A549 (cell line): Measurements from ENCODE around the gene SEC24D.

Experiments
- CTCF ChIP-seq: fragments of >200 bp; sonication (Bioruptor Twin); formaldehyde crosslinking; IDR thresholded peaks from 3 replicates; pipeline ENCODE4 v1.5.1; 2016
- ESRRA ChIP-seq: fragments of 150-350 bp; IDR thresholded peaks from 2 replicates; pipeline ENCODE4 v1.6.1; 2014; ENCODE audit warnings: mild to moderate bottlenecking, low read length, borderline replicate concordance
- GATA3 ChIP-seq: IDR thresholded peaks from 2 replicates; pipeline ENCODE4 v1.6.1; 2012; ENCODE audit warnings: borderline replicate concordance
- NPAS2 ChIP-seq: fragments of 250-450 bp; sonication (Bioruptor Pico); IDR thresholded peaks from 2 replicates; pipeline ENCODE4 v1.8.0; 2022; ENCODE audit warnings: mild to moderate bottlenecking, moderate library complexity, borderline replicate concordance
- NR3C1 ChIP-seq: fragments of >200 bp; sonication (Bioruptor Twin); formaldehyde crosslinking; IDR thresholded peaks from 3 replicates; pipeline ENCODE4 v1.6.1; 2017
- PBX3 ChIP-seq: IDR thresholded peaks from 2 replicates; pipeline ENCODE4 v1.6.1; 2012
- POLR2A ChIP-seq: IDR thresholded peaks from 2 replicates; pipeline ENCODE4 v1.6.1; 2012; ENCODE audit warnings: mild to moderate bottlenecking, low read length
- POLR2AphosphoS2 ChIP-seq: conservative IDR thresholded peaks from 2 replicates; pipeline ENCODE4 v1.6.1; 2012; ENCODE audit warnings: low read length, improper control_type of control experiment, inconsistent platforms
- RAD21 ChIP-seq, 2 experiments: fragments of >200 bp in 1 of 2; sonication (Bioruptor Twin) in 1 of 2; formaldehyde crosslinking in 1 of 2; IDR thresholded peaks in 1 of 2; conservative IDR thresholded peaks in 1 of 2; 2 replicates in 1 of 2; 3 replicates in 1 of 2; pipeline ENCODE4 v1.6.1; 2012 to 2018; ENCODE audit warnings: inconsistent platforms in 1 of 2
- USF2 ChIP-seq: fragments of 450-650 bp; IDR thresholded peaks from 2 replicates; pipeline ENCODE4 v1.6.1; 2014; ENCODE audit warnings: antibody characterized with exemption

- TF ChIP-seq CTCF (no peak), POLR2A (no peak), RAD21 (conservative IDR thresholded peaks at IDR 0.05 in 1 of 2, IDR thresholded peaks at IDR 0.05 in 1 of 2) (no peak), PBX3 (no peak), POLR2AphosphoS2 (no peak), GATA3 (no peak), ESRRA (no peak), NR3C1 (no peak), NPAS2 (CRISPR knock-in tag) (no peak), USF2 (no peak)
Observed at GRCh38 chr4:118711052-118711451, 124.9 kb downstream of the SEC24D start.
